ENCODE data around the gene CFL1.

Gene CFL1

GRCh38 chr11:65882120-65883057, 24.4 kb upstream of the CFL1 start:
- peak overlapping the region in 1 of 2 donors; percentile 16 for H3K4me3 Mint-ChIP-seq

GRCh38 chr11:65880844-65881421, 23.0 kb upstream of the CFL1 start:
- Mint-ChIP-seq H3K9me3 (no peaks in the 10 kb centered on the region), H3K27ac (peak overlapping the region; percentile 36 to 72), H3K27me3 (no peaks in the 10 kb centered on the region), H3K4me3 (peak overlapping the region; percentile 77 to 88), H3K4me1 (peaks cover 89% of the 10 kb centered on the region)
- peak in 1 of 2 donors; percentile 53 for DNase-seq
- ATAC-seq: peak; percentile 67

More at GRCh38 chr11:65882120-65883057, 24.4 kb upstream of the CFL1 start:
- H3K27ac Mint-ChIP-seq: peak overlapping the region in 1 of 2 donors; percentile 64
- H3K27me3 Mint-ChIP-seq: no peaks in the 10 kb centered on the region
- H3K4me1 Mint-ChIP-seq: peaks cover 92% of the 10 kb centered on the region
- DNase-seq (no peak), ATAC-seq (no peak)
- H3K9me3 Mint-ChIP-seq: no peaks in the 10 kb centered on the region

GRCh38 chr11:65880027-65880426, 22.0 kb upstream of the CFL1 start:
- H3K27ac Mint-ChIP-seq: peak overlapping the region; percentile 78 to 91
- no peak for ATAC-seq
- no peak for DNase-seq
- H3K4me1 Mint-ChIP-seq: peaks cover 82% of the 10 kb centered on the region
- no peaks in the 10 kb centered on the region for H3K9me3 Mint-ChIP-seq
- peak overlapping the region; percentile 77 to 88 for H3K4me3 Mint-ChIP-seq
- H3K27me3 Mint-ChIP-seq: no peaks in the 10 kb centered on the region

- Mint-ChIP-seq H3K9me3 (no peaks in the 10 kb centered on the region), H3K4me3 (peak within 1 kb of the TSS; percentile 77 to 88), H3K27ac (peak within 1 kb of the TSS; percentile 78 to 91), H3K27me3 (no peaks in the 10 kb centered on the region), H3K4me1 (peaks cover 78% of the 10 kb centered on the region)
- ATAC-seq (peak; percentile 56), DNase-seq (peak in 1 of 2 donors; percentile 42)
Measured at GRCh38 chr11:65879617-65880016, 21.6 kb upstream of the CFL1 start, which contains the start of gene CTSW. CTSW (plus strand) TSS chr11:65879837; CDS start chr11:65879855, 18 bp downstream.

GRCh38 chr11:65873318-65874156, 15.6 kb upstream of the CFL1 start:
- DNase-seq: peak; percentile 97 to 98
- H3K27me3 Mint-ChIP-seq: peaks cover 6% of the 10 kb centered on the region
- no peaks in the 10 kb centered on the region for H3K9me3 Mint-ChIP-seq
- peak; percentile 82 for ATAC-seq
- H3K4me3 Mint-ChIP-seq: peak overlapping the region; percentile 91 to 98
- H3K4me1 Mint-ChIP-seq: peaks cover 66% of the 10 kb centered on the region
- peak overlapping the region; percentile 88 to 97 for H3K27ac Mint-ChIP-seq

GRCh38 chr11:65872586-65873317, 14.8 kb upstream of the CFL1 start, which contains the start of gene EFEMP2:
EFEMP2 (minus strand) TSS chr11:65872800; CDS start chr11:65872354, 446 bp downstream.
- peak; percentile 13 for ATAC-seq
- Mint-ChIP-seq H3K4me1 (peaks cover 59% of the 10 kb centered on the region), H3K4me3 (peak within 1 kb of the TSS; percentile 91 to 98), H3K9me3 (no peaks in the 10 kb centered on the region), H3K27ac (peak within 1 kb of the TSS; percentile 88 to 97), H3K27me3 (peaks cover 6% of the 10 kb centered on the region)
- DNase-seq: no peak

- no peak for DNase-seq
Measured at GRCh38 chr11:65871811-65872548, 14.0 kb upstream of the CFL1 start.

GRCh38 chr11:65870706-65871681, 13.0 kb upstream of the CFL1 start:
- Mint-ChIP-seq H3K27ac (peak overlapping the region in 1 of 2 donors; percentile 59), H3K27me3 (peaks cover 6% of the 10 kb centered on the region), H3K4me1 (peaks cover 57% of the 10 kb centered on the region), H3K9me3 (no peaks in the 10 kb centered on the region), H3K4me3 (peak overlapping the region in 1 of 2 donors; percentile 63)
- ATAC-seq: no peak
- DNase-seq: no peak

More at GRCh38 chr11:65871811-65872548, 14.0 kb upstream of the CFL1 start:
- Mint-ChIP-seq H3K9me3 (no peaks in the 10 kb centered on the region), H3K4me3 (peak overlapping the region; percentile 60 to 63), H3K27me3 (peaks cover 6% of the 10 kb centered on the region), H3K4me1 (peaks cover 59% of the 10 kb centered on the region), H3K27ac (peak overlapping the region in 1 of 2 donors; percentile 48)
- ATAC-seq: no peak

- H3K4me1 Mint-ChIP-seq: peaks cover 57% of the 10 kb centered on the region
- DNase-seq (no peak), ATAC-seq (no peak)
- H3K4me3 Mint-ChIP-seq: no peak overlapping the region
- H3K9me3 Mint-ChIP-seq: no peaks in the 10 kb centered on the region
- H3K27me3 Mint-ChIP-seq: peaks cover 6% of the 10 kb centered on the region
- H3K27ac Mint-ChIP-seq: no peak overlapping the region
Measured at GRCh38 chr11:65870307-65870658, 12.3 kb upstream of the CFL1 start.

- no peak overlapping the region for H3K27ac Mint-ChIP-seq
- no peak overlapping the region for H3K4me3 Mint-ChIP-seq
- H3K9me3 Mint-ChIP-seq: no peaks in the 10 kb centered on the region
- H3K4me1 Mint-ChIP-seq: peaks cover 57% of the 10 kb centered on the region
- no peak for ATAC-seq
- DNase-seq: no peak
- peaks cover 6% of the 10 kb centered on the region for H3K27me3 Mint-ChIP-seq
Measured at GRCh38 chr11:65869643-65870306, 11.8 kb upstream of the CFL1 start.

GRCh38 chr11:65868907-65869306, 10.9 kb upstream of the CFL1 start:
- DNase-seq (no peak), ATAC-seq (no peak)
- H3K9me3 Mint-ChIP-seq: no peaks in the 10 kb centered on the region
- H3K4me1 Mint-ChIP-seq: peaks cover 61% of the 10 kb centered on the region
- H3K27me3 Mint-ChIP-seq: peaks cover 6% of the 10 kb centered on the region
- no peak overlapping the region for H3K4me3 Mint-ChIP-seq
- no peak overlapping the region for H3K27ac Mint-ChIP-seq

- no peak for ATAC-seq
- Mint-ChIP-seq H3K27me3 (peaks cover 4% of the 10 kb centered on the region), H3K27ac (no peak overlapping the region), H3K9me3 (no peaks in the 10 kb centered on the region), H3K4me1 (peaks cover 60% of the 10 kb centered on the region), H3K4me3 (no peak overlapping the region)
- no peak for DNase-seq
Measured at GRCh38 chr11:65868076-65868667, 10.2 kb upstream of the CFL1 start.

All from stimulated activated naive CD8-positive, alpha-beta T cell treated with anti-CD3 and anti-CD28 coated beads, Interleukin-15, amount 100 ng/mL, for 72 hours (primary cell).